BLaER1 (cell line): Measurements from ENCODE around the gene FXYD4.
"Not testable (repeated sequence)": the region's sequence is repeated elsewhere in the genome, so short reads cannot be mapped to it uniquely, and the experiment has no call there.

Experiments used
- H3K27ac ChIP-seq: shearing (Covaris generic); formaldehyde crosslinking; 2 replicates; pipeline ENCODE4 v1.8.1; 2022
- H3K27me3 ChIP-seq: shearing (Covaris generic); formaldehyde crosslinking; 2 replicates; pipeline ENCODE4 v1.8.1; 2022
- H3K36me3 ChIP-seq: shearing (Covaris generic); formaldehyde crosslinking; 2 replicates; pipeline ENCODE4 v1.8.1; 2022
- H3K4me1 ChIP-seq: shearing (Covaris generic); formaldehyde crosslinking; 2 replicates; pipeline ENCODE4 v1.8.1; 2022
- H3K4me2 ChIP-seq: shearing (Covaris generic); formaldehyde crosslinking; 2 replicates; pipeline ENCODE4 v1.8.1; 2022
- H3K4me3 ChIP-seq: shearing (Covaris generic); formaldehyde crosslinking; 2 replicates; pipeline ENCODE4 v1.8.1; 2022
- H3K9ac ChIP-seq: shearing (Covaris generic); formaldehyde crosslinking; 2 replicates; pipeline ENCODE4 v1.8.1; 2022
- H3K9me3 ChIP-seq: shearing (Covaris generic); formaldehyde crosslinking; 2 replicates; pipeline ENCODE4 v1.8.1; 2022
- H4K20me1 ChIP-seq: shearing (Covaris generic); formaldehyde crosslinking; 2 replicates; pipeline ENCODE4 v1.8.1; 2022
- Cebpa-rat ChIP-seq: shearing (Covaris generic); IDR thresholded peaks from 2 replicates; pipeline ENCODE4 v1.8.1; 2022

The FXYD4 gene

DNA sequence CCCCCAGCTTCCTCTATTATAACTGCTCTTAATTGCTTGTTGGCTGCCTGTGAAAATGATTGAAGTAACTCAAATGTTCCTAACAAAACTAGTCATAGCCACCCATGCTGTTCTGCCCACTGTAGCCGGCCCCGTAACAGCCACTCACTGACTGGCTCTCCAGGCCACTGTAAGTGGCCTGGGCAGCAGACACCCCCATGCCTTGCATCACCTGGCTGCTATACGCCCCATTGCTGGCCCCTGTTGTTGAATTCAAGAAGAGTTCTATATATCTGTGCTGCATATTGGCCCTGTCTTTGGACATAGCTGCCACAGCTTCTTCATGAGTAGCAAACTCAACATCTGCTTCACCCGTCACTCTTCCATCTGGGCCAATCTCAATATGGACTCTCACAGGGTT is 15.1 kb downstream of the FXYD4 start:
- Histone ChIP-seq H4K20me1 (peaks cover 87% of the 10 kb centered on the region), H3K9ac (no peak overlapping the region), H3K4me1 (peaks cover 21% of the 10 kb centered on the region; the same call in 1 of the 2 replicates), H3K36me3 (peaks cover 72% of the 10 kb centered on the region), H3K4me2 (no peak overlapping the region), H3K9me3 (no peaks in the 10 kb centered on the region), H3K27me3 (no peaks in the 10 kb centered on the region), H3K27ac (no peak overlapping the region), H3K4me3 (no peak overlapping the region)
- TF ChIP-seq Cebpa-rat: no peak

DNA sequence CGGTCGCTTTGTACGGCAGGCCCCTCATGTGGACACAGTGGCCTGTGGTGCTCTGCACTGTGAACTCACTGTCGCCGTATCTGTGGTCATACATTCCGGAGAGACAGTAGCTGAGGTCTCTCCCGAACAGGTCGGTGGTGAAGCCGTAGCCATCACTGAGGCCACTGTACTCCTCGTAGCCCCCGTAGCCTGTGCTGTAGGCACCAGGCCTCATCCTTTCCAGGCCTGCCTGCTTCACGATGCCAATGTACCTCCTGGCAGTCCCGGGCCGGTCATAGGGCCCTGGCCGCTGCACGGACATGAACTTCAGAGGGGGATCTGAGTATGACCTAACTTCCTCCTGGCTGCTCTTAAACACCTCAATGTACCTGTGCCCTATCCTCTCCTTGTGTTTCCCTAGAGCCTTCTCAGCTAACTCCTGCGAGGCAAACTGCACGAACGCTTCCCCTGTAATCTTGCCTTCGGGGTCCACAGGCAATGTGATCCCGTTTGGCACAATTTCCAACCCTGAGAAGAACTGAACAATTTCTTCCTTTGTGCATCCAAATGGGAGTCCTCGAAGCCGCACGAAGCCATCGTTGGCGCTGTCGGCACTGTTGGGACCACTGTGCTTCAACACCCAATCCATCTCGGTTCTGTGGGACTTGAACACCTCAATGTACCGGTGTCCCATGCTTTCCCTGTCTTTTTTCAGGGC is 15.7 kb downstream of the FXYD4 start:
- H4K20me1 ChIP-seq: peaks cover 93% of the 10 kb centered on the region
- no peak overlapping the region for H3K27ac ChIP-seq
- TF ChIP-seq Cebpa-rat: no peak

DNA sequence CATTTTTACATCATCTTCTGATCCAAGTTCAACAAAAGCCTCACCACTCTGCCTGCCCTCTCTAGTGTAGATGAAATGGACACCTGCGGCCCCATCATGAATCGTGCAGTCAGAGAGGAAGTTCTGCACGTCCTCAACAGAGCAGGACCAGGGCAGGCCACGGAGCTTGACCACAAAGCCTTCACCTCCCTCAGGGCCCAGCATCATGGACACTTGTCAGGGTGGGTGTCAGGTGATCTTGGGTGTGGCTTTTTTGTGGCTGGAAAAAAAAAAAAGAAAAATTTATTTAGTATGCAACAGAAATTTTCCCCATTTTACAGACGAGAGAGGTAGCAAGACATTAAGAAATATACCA is 16.2 kb downstream of the FXYD4 start:
- Histone ChIP-seq H3K4me3 (no peak overlapping the region), H3K9me3 (no peaks in the 10 kb centered on the region), H3K9ac (no peak overlapping the region), H3K27ac (no peak overlapping the region), H3K4me2 (no peak overlapping the region), H3K27me3 (no peaks in the 10 kb centered on the region), H3K4me1 (peaks cover 22% of the 10 kb centered on the region), H3K36me3 (peaks cover 84% of the 10 kb centered on the region), H4K20me1 (peaks cover 98% of the 10 kb centered on the region)
- TF ChIP-seq Cebpa-rat: no peak

More for the DNA sequence above, 15.7 kb downstream of the FXYD4 start:
- no peak overlapping the region for H3K4me2 ChIP-seq
- H3K9ac ChIP-seq: no peak overlapping the region
- H3K27me3 ChIP-seq: no peaks in the 10 kb centered on the region
- no peaks in the 10 kb centered on the region for H3K9me3 ChIP-seq
- no peak overlapping the region for H3K4me3 ChIP-seq
- H3K36me3 ChIP-seq: peaks cover 78% of the 10 kb centered on the region
- H3K4me1 ChIP-seq: peaks cover 21% of the 10 kb centered on the region

DNA sequence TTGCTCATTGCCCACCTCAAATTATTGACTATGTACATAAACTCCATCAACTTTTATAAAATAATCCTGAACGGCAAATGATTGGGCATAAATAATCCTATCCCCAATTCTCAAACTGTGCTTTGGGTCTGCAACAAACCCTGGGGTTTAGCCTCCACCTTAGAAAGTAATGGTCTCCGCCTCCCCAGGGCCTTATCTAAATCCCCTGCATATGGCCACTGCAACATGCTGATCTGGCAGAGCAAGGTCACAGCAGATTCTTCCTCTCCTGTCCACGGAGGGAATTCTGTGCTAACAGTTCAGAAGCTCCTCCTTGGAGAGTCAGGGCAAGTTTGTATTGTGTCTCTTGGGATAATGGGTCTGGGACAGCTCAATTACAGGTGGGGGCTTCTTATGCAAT is 18.4 kb downstream of the FXYD4 start:
- no peaks in the 10 kb centered on the region for H3K27me3 ChIP-seq
- no peak for TF ChIP-seq Cebpa-rat
- no peaks in the 10 kb centered on the region for H3K9me3 ChIP-seq
- H3K36me3 ChIP-seq: peaks cover 97% of the 10 kb centered on the region
- no peak overlapping the region for H3K27ac ChIP-seq
- H4K20me1 ChIP-seq: peaks cover 100% of the 10 kb centered on the region
- H3K4me3 ChIP-seq: no peak overlapping the region
- peaks cover 44% of the 10 kb centered on the region for H3K4me1 ChIP-seq
- no peak overlapping the region for H3K9ac ChIP-seq
- no peak overlapping the region for H3K4me2 ChIP-seq

DNA sequence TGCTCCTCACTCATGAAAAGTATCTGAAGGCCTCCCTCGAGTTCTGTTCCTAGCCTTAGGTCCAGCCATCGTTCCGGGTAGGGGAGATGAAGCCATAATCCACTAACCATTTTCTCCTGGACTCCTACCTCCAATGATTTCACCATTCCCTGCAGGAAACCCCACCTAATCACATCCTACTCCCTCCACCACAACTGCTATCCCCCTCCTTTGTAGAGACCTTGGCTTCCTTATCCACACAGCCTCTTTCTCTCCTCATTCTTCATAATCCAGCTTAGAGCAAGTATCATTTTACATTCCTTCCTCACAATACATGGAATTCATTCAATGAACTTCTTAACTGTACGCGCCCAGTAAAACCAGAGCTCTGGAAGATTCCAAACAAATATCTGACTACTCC is 18.9 kb downstream of the FXYD4 start:
- no peaks in the 10 kb centered on the region for H3K9me3 ChIP-seq

DNA sequence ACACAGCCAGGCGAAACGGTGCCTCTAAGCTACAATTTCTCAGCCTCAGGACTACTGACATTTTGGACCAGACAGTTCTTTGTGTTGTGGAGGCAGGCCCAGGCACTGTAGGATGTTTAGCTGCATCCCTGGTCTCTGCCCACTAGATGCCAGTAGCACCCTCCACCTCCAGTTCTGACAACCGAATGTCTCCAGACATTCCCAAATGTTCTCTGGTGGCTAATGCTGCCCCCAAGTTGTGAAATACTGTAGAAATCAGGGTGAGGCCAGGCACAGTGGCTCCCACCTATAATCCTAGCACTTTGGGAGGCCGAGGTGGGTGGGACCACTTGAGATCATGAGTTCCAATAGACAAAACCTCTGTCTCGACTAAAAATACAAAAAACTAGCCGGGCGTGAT is 19.3 kb downstream of the FXYD4 start:
- Histone ChIP-seq H4K20me1 (peaks cover 100% of the 10 kb centered on the region), H3K9me3 (no peaks in the 10 kb centered on the region), H3K27ac (no peak overlapping the region), H3K9ac (no peak overlapping the region), H3K4me3 (no peak overlapping the region), H3K4me1 (peaks cover 53% of the 10 kb centered on the region), H3K36me3 (peaks cover 98% of the 10 kb centered on the region), H3K27me3 (no peaks in the 10 kb centered on the region), H3K4me2 (no peak overlapping the region)
- TF ChIP-seq Cebpa-rat: no peak

More for the DNA sequence above, 18.9 kb downstream of the FXYD4 start:
- Histone ChIP-seq H3K27me3 (no peaks in the 10 kb centered on the region), H3K27ac (no peak overlapping the region), H3K36me3 (peaks cover 97% of the 10 kb centered on the region), H3K4me3 (no peak overlapping the region), H3K4me1 (peaks cover 48% of the 10 kb centered on the region), H3K9ac (no peak overlapping the region), H3K4me2 (no peak overlapping the region), H4K20me1 (peaks cover 100% of the 10 kb centered on the region)
- no peak for TF ChIP-seq Cebpa-rat

DNA sequence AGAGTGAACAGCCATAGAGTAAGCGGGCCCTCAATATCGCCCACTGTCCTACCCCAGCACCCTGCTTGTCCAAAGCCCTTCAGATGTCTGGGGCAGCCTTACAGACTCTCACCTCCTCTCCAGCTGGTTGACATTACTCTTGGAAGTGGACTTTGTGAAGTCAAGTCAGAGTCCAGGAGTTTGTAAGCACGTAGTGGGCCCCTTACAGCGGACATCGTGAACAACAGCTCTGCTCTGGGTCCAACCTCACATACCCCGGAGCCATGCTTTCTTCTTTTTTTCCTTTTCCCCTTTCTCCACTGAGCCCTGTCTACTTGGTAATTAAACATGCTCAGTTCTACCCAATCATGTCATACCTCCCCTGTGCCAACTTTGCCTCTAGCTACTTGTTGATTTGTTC is 20.1 kb downstream of the FXYD4 start:
- no peak overlapping the region for H3K4me2 ChIP-seq
- peak overlapping the region; percentile 34; the same call in 1 of the 2 replicates for H3K9ac ChIP-seq
- H4K20me1 ChIP-seq: peaks cover 100% of the 10 kb centered on the region
- H3K27me3 ChIP-seq: no peaks in the 10 kb centered on the region
- TF ChIP-seq Cebpa-rat: no peak
- H3K36me3 ChIP-seq: peaks cover 94% of the 10 kb centered on the region
- H3K9me3 ChIP-seq: no peaks in the 10 kb centered on the region
- peaks cover 53% of the 10 kb centered on the region for H3K4me1 ChIP-seq
- no peak overlapping the region for H3K27ac ChIP-seq
- no peak overlapping the region for H3K4me3 ChIP-seq

DNA sequence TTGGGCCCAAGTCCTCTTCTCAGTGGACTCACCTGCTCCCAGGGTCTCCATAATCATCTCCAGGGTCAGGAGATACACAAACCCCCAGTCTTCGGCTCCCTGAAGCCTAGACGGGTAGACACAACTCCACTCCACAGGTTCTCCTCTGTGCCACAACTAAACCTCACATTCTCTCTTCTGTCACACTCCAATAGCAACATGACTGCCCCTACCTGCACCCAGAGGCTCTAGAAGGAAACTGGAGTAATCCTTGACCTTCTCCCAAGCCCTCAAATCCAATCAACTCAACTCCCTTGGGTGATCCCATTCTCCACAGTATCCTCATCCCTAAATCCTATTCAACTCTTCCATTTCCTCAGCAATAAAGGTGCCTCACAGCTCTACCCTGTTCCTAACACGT is 21.3 kb downstream of the FXYD4 start:
- no peak for TF ChIP-seq Cebpa-rat
- Histone ChIP-seq H3K27me3 (no peaks in the 10 kb centered on the region), H4K20me1 (peaks cover 96% of the 10 kb centered on the region), H3K4me1 (peaks cover 53% of the 10 kb centered on the region), H3K36me3 (peaks cover 81% of the 10 kb centered on the region), H3K4me3 (no peak overlapping the region), H3K9me3 (no peaks in the 10 kb centered on the region), H3K9ac (peak overlapping the region; percentile 34; the same call in 1 of the 2 replicates), H3K27ac (no peak overlapping the region), H3K4me2 (peak overlapping the region; percentile 14; the same call in 1 of the 2 replicates)

DNA sequence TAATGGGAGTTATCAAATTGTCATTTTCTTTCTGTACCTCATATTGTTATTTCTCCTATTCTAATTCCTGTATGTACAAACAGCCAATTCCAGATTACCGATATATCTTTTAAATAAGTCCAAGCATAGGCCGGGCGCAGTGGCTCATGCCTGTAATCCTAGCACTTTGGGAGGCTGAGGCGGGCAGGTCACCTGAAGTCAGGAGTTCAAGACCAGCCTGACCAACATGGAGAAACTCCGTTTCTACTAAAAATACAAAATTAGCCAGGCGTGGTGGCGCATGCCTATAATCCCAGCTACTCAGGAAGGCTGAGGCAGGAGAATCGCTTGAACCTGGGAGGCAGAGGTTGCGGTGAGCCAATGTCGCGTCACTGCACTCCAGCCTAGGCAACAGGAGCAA is 21.8 kb downstream of the FXYD4 start:
- H3K9ac ChIP-seq, H3K9me3 ChIP-seq, H3K27me3 ChIP-seq, H3K27ac ChIP-seq, H3K4me3 ChIP-seq: not testable (repeated sequence)
- H3K4me1 ChIP-seq: peaks cover 54% of the 10 kb centered on the region
- H3K36me3 ChIP-seq: peaks cover 77% of the 10 kb centered on the region
- H4K20me1 ChIP-seq: peaks cover 96% of the 10 kb centered on the region
- H3K4me2 ChIP-seq: peak overlapping the region; percentile 94

DNA sequence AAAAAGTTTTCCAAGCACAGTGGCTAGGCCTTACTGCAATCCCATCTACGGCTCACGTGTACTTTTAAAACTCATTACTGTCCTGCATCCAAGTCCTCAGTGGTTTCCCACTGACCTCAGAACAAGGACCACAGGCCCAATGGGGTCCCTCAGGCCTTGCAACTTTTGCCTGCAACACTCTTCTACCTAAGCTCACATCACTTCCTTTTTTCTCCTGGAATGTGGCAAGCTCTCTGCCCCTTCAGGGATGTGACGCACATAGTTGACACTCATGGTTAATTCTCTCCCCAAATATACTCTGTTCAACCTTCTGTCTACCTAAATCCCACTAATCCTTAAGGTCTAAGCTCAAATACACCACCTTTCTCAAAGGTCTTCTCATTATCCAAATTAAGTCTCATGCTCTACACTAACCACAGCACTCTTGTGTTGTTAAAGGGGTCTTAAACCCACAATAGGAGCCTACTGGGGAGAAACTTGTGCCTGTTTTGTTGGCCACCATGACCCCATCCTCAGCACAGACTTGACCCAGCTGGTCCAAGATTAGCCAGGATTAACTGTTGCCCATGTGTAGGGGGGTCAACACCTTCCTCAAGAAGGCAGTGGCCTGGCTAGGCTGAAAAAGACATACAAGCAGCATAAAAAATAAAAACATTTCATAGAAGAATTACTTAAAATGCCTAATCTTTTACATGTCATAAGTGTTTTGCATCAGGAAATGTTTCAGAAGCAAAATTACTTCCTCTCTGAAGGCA is 22.3 kb downstream of the FXYD4 start:
- Histone ChIP-seq H3K27ac (peak overlapping the region; percentile 23; the same call in 1 of the 2 replicates), H3K4me2 (peak overlapping the region; percentile 94), H3K9me3 (no peaks in the 10 kb centered on the region), H3K4me1 (peaks cover 54% of the 10 kb centered on the region), H3K4me3 (peak overlapping the region; percentile 89; the same call in 1 of the 2 replicates), H4K20me1 (peaks cover 96% of the 10 kb centered on the region), H3K36me3 (peaks cover 71% of the 10 kb centered on the region), H3K9ac (peak overlapping the region; percentile 98; the same call in 1 of the 2 replicates), H3K27me3 (no peaks in the 10 kb centered on the region)
- no peak for TF ChIP-seq Cebpa-rat
